HepG2 (cell line): Measurements from ENCODE around the gene DPP6. TPM values are rescaled to one million over a fixed set of nuclear protein-coding genes. Genes with fewer than 3 reads are reported as not detected.

ENCODE experiments used
- ATAC-seq: fragments of 200-7000 bp; cut with Tn5 transposase; 3 replicates; pipeline ENCODE4 v1.9.1; 2020; ENCODE audit warnings: mild to moderate bottlenecking, moderate library complexity
- BruUV-seq: library from RNA; stranded (reverse); fragments of 400-500 nt; replicated peaks from 2 replicates; lab custom pipeline; 2021; lab: Mats Ljungman, UMichigan
- CTCF ChIA-PET: fragments of 300-600 bp; formaldehyde crosslinking; extraction: SDS; loops from one replicate; lab custom pipeline; 2021; ENCODE audit warnings: low total read pairs, inconsistent platforms, low intra/inter-chr PET ratio; lab: Yijun Ruan, JAX
- POLR2A ChIA-PET: fragments of 350-600 bp; sonication (Branson Sonifier 250); formaldehyde crosslinking; loops from one replicate; lab custom pipeline; 2020; ENCODE audit warnings: antibody characterized with exemption, inconsistent platforms; lab: Yijun Ruan, JAX
- DNase-seq: peaks from one replicate; pipeline ENCODE4 v3.0.0-alpha.2; 2015; ENCODE audit warnings: low spot score
- FAIRE-seq: peaks from 3 replicates; lab custom pipeline; 2011; peaks lifted over from hg19 to GRCh38; lab: Jason Lieb, UNC
- H2AFZ ChIP-seq: one replicate; pipeline ENCODE4 v1.6.1; 2011; ENCODE audit warnings: low read length, inconsistent platforms
- H3K27ac ChIP-seq: fragments of 300-600 bp; 3 replicates; pipeline ENCODE4 v1.8.0; 2011; ENCODE audit warnings: mixed run types, mild to moderate bottlenecking, mixed read lengths, low read length, inconsistent platforms; ENCODE audit not compliant: insufficient read depth; ENCODE audit errors: extremely low read length
- H3K27me3 ChIP-seq, 2 experiments: fragments of 200-600 bp in 1 of 2; 2 replicates in 1 of 2; 3 replicates in 1 of 2; pipeline versions ENCODE4 v1.6.0 to v1.8.0; 2011; ENCODE audit warnings: low read length in 2 of 2, mild to moderate bottlenecking in 2 of 2, moderate library complexity in 2 of 2, inconsistent platforms in 1 of 2; ENCODE audit not compliant: insufficient read depth in 2 of 2, control insufficient read depth in 1 of 2
- H3K36me3 ChIP-seq, 2 experiments: fragments of 200-600 bp in 1 of 2; replicated peaks in 1 of 2; 2 replicates in 1 of 2; 3 replicates in 1 of 2; pipeline versions ENCODE4 v1.5.1 to v1.8.0; 2011; ENCODE audit warnings: low read length in 2 of 2, inconsistent platforms in 1 of 2; ENCODE audit not compliant: insufficient read depth in 2 of 2, control insufficient read depth in 1 of 2
- H3K4me1 ChIP-seq: 2 replicates; pipeline ENCODE4 v1.5.1; 2012; ENCODE audit warnings: low read length, inconsistent platforms; ENCODE audit not compliant: insufficient read depth
- H3K4me2 ChIP-seq: 2 replicates; pipeline ENCODE4 v1.6.0; 2011; ENCODE audit warnings: low read depth, low read length, inconsistent platforms
- H3K4me3 ChIP-seq, 3 experiments: fragments of 200-600 bp in 1 of 3; sonication (generic), shearing (Covaris generic) in 1 of 3; replicated peaks in 1 of 3; 2 replicates each; pipeline ENCODE4 v1.5.1; 2011 to 2016; ENCODE audit warnings: low read length in 3 of 3, inconsistent platforms in 2 of 3, low read depth in 2 of 3, mild to moderate bottlenecking in 2 of 3, control low read depth in 1 of 3, mixed read lengths in 1 of 3; ENCODE audit not compliant: insufficient read depth in 1 of 3
- H3K79me2 ChIP-seq: one replicate; pipeline ENCODE4 v1.6.1; 2011; ENCODE audit warnings: low read length, inconsistent platforms; ENCODE audit not compliant: insufficient read depth
- H3K9ac ChIP-seq: 2 replicates; pipeline ENCODE4 v1.6.0; 2011; ENCODE audit warnings: mild to moderate bottlenecking, low read depth, low read length, inconsistent platforms; ENCODE audit not compliant: insufficient read depth
- H3K9me3 ChIP-seq: 2 replicates; pipeline ENCODE4 v1.5.1; 2012; ENCODE audit warnings: mild to moderate bottlenecking, low read length
- H4K20me1 ChIP-seq: 2 replicates; pipeline ENCODE4 v1.6.0; 2011; ENCODE audit warnings: inconsistent platforms, mild to moderate bottlenecking, low read length, moderate library complexity; ENCODE audit not compliant: insufficient read depth
- EZH2 ChIP-seq: conservative IDR thresholded peaks from 2 replicates; pipeline ENCODE4 v1.6.1; 2012; ENCODE audit warnings: mild to moderate bottlenecking, low read depth, low read length, moderate library complexity
- FOXM1 ChIP-seq: sonication (generic); formaldehyde crosslinking; IDR thresholded peaks from 2 replicates; pipeline ENCODE4 v1.5.0; 2020; ENCODE audit warnings: missing genetic modification reagents
- GABPA ChIP-seq, 2 experiments: IDR thresholded peaks; 2 replicates each; pipeline ENCODE4 v1.6.1; 2011 to 2016; ENCODE audit warnings: low read depth in 2 of 2, low read length in 1 of 2, missing biosample characterization in 1 of 2, missing genetic modification characterization in 1 of 2
- JDP2 ChIP-seq: sonication (generic); formaldehyde crosslinking; IDR thresholded peaks from 2 replicates; pipeline ENCODE4 v1.8.1; 2022; ENCODE audit warnings: missing genetic modification reagents, borderline replicate concordance
- YY1 ChIP-seq: IDR thresholded peaks from 2 replicates; pipeline ENCODE4 v1.6.1; 2011; ENCODE audit warnings: low read length, low read depth, moderate library complexity, mild to moderate bottlenecking; ENCODE audit not compliant: insufficient read depth, insufficient replicate concordance
- ZBTB7A ChIP-seq: sonication (generic); formaldehyde crosslinking; IDR thresholded peaks from 2 replicates; pipeline ENCODE4 v1.8.0; 2022; ENCODE audit warnings: mild to moderate bottlenecking, missing genetic modification reagents
- ZC3H4 ChIP-seq: sonication (generic); formaldehyde crosslinking; IDR thresholded peaks from 2 replicates; pipeline ENCODE4 v1.4.0; 2020; ENCODE audit warnings: missing genetic modification reagents, borderline replicate concordance
- ZNF354B ChIP-seq: sonication (generic); formaldehyde crosslinking; IDR thresholded peaks from 2 replicates; pipeline ENCODE4 v1.8.0; 2022; ENCODE audit warnings: mild to moderate bottlenecking, missing genetic modification reagents
- ZNF382 ChIP-seq: sonication (generic); formaldehyde crosslinking; IDR thresholded peaks from 2 replicates; pipeline ENCODE4 v1.5.0; 2020; ENCODE audit warnings: missing genetic modification reagents, mild to moderate bottlenecking, borderline replicate concordance
- WGBS: methylation state at CpG from one replicate; pipeline ENCODE4 v1.1.6; 2017; ENCODE audit warnings: low lambda C conversion rate; 5-methylcytosine and 5-hydroxymethylcytosine counted together
- in situ Hi-C: cut with HindIII; loops from 2 replicates; pipeline ENCODE4 v1.10.0; 2017; ENCODE audit warnings: low pct_unique_long_range_greater_than_20kb; ENCODE audit not compliant: extremely low pct_ligation_motif_present
- intact Hi-C: fragments of 100-400 bp; cut with micrococcal nuclease; formaldehyde crosslinking; loops from one replicate; pipeline ENCODE4 v1.10.0; 2022; ENCODE audit not compliant: unreplicated experiment
- polyA plus RNA-seq, 8 experiments: library from polyadenylated mRNA; depleted of rRNA in 3 of 8; stranded (reverse) in 7 of 8; unstranded in 1 of 8; fragments of >200 nt; fragmentation: Illumina TruSeq in 4 of 8; extraction: Trizol in 4 of 8; gene quantifications; 2 replicates each; pipeline versions ENCODE4 v1.2.1 to v1.2.3, GENCODE V29; 2011 to 2016; ENCODE audit warnings: low read depth in 4 of 8, missing spikeins in 1 of 8, mixed read lengths in 1 of 8; ENCODE audit not compliant: insufficient read depth in 1 of 8
- total RNA-seq, 5 experiments: library from RNA; depleted of rRNA; stranded (reverse); fragments of >200 nt; fragmentation: Illumina TruSeq; extraction: Trizol; gene quantifications; 2 replicates each; pipeline ENCODE4 v1.2.3, GENCODE V29; 2016; ENCODE audit warnings: low read depth in 1 of 5
- TF ChIP-seq, protein P1 (sequence below): IDR thresholded peaks from 2 replicates; pipeline ENCODE4 v1.6.1; 2018; ENCODE audit warnings: missing genetic modification reagents, mild to moderate bottlenecking, missing compliant biosample characterization
- TF ChIP-seq, protein P2 (sequence below): sonication (generic); formaldehyde crosslinking; IDR thresholded peaks from 2 replicates; pipeline ENCODE4 v1.5.1; 2020; ENCODE audit warnings: mild to moderate bottlenecking, missing genetic modification reagents, borderline replicate concordance

DPP6 gene
- total and polyA plus RNA-seq, 2 of the 13 experiments (the other 11 are each of a cell fraction or from before 2014, with no cell fraction given): not detected

DNA sequence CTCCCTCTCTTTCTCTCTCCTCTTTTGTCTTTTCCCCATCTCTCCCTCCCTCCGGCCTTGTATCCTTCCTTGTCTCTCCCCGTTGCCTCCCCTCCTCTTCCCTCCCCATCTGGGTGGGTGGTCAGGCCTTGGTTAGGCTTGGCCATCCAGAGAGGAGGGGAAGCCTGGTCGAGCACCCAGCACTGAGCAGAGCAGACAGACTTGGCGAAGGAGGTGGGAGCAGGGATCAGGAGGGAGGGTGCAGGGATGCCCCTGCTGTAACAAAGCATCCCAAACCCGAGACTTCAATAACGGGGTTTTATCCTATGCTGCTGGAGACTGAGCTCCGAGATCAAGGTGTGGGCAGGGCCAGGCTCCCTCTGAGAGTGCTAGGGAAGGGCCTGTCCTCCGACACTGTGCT, 853.4 kb downstream of the DPP6 start:
- no peak for FAIRE-seq
- H4K20me1 ChIP-seq: no peaks in the 10 kb centered on the region
- H3K27ac ChIP-seq: no peak overlapping the region
- ChIA-PET CTCF (no interaction called here), POLR2A (no interaction called here)
- H3K9me3 ChIP-seq: peaks cover 3% of the 10 kb centered on the region
- H3K36me3 ChIP-seq: no peaks in the 10 kb centered on the region
- no peak overlapping the region for H3K9ac ChIP-seq
- in situ Hi-C loops: no loop called here
- H2AFZ ChIP-seq: no peak overlapping the region
- ATAC-seq: no peak
- H3K4me3 ChIP-seq: no peak overlapping the region
- H3K27me3 ChIP-seq: peaks cover 0 to 45% of the 10 kb centered on the region in 2 experiments; a peak in 4 of 5 replicates
- no peak for DNase-seq
- peaks cover 12% of the 10 kb centered on the region for H3K4me1 ChIP-seq
- no TSS peak for BruUV-seq
- no peaks in the 10 kb centered on the region for H3K79me2 ChIP-seq
- TF ChIP-seq YY1 (no peak), FOXM1 (CRISPR knock-in tag) (no peak), ZNF354B (CRISPR knock-in tag) (no peak), EZH2 (no peak)
- TF ChIP-seq, protein P1, sequence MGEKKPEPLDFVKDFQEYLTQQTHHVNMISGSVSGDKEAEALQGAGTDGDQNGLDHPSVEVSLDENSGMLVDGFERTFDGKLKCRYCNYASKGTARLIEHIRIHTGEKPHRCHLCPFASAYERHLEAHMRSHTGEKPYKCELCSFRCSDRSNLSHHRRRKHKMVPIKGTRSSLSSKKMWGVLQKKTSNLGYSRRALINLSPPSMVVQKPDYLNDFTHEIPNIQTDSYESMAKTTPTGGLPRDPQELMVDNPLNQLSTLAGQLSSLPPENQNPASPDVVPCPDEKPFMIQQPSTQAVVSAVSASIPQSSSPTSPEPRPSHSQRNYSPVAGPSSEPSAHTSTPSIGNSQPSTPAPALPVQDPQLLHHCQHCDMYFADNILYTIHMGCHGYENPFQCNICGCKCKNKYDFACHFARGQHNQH (CRISPR knock-in tag): no peak
- TF ChIP-seq, protein P2, sequence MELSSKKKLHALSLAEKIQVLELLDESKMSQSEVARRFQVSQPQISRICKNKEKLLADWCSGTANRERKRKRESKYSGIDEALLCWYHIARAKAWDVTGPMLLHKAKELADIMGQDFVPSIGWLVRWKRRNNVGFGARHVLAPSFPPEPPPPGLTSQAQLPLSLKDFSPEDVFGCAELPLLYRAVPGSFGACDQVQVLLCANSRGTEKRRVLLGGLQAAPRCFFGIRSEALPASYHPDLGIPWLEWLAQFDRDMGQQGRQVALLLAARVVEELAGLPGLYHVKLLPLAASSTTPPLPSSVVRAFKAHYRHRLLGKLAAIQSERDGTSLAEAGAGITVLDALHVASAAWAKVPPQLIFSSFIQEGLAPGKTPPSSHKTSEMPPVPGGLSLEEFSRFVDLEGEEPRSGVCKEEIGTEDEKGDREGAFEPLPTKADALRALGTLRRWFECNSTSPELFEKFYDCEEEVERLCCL: no peak
- 20% methylated on average over 7 of the region's 8 CpGs for WGBS
- H3K4me2 ChIP-seq: no peak overlapping the region
- intact Hi-C loops: no loop called here

DNA sequence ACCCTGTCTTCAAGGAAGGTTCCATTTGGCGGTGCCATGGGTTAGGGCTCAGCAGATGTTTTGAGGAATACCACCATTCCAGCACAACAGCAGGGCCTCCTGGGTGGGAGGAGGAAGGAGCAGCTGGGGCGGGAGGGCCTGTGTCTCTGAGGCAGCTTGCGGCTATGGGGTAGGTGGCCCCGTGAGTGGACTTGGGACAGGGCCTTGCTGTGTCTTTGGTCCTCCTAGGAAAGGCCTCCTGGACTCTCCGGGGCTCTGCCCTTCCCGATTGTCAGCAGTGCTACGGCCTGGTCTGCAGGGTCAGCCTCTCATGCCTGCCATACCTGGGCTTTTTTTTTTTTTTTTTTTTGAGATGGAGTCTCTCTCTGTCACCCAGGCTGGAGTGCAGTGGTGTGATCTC, 854.0 kb downstream of the DPP6 start:
- intact Hi-C loops: no loop called here
- FAIRE-seq: no peak

More for the DNA sequence above, 854.0 kb downstream of the DPP6 start:
- 26% methylated on average over 3 of the region's 7 CpGs for WGBS
- Histone ChIP-seq H3K9me3 (peaks cover 9% of the 10 kb centered on the region), H3K27ac (no peak overlapping the region), H3K4me1 (peaks cover 12% of the 10 kb centered on the region), H2AFZ (no peak overlapping the region), H3K4me3 (no peak overlapping the region), H3K4me2 (no peak overlapping the region), H3K36me3 (no peaks in the 10 kb centered on the region), H4K20me1 (no peaks in the 10 kb centered on the region), H3K79me2 (no peaks in the 10 kb centered on the region), H3K27me3 (peaks cover 0 to 39% of the 10 kb centered on the region in 2 experiments; a peak in 4 of 5 replicates), H3K9ac (no peak overlapping the region)
- ChIA-PET POLR2A (no interaction called here), CTCF (no interaction called here)
- no peak for ATAC-seq
- BruUV-seq: no TSS peak
- no peak for TF ChIP-seq JDP2 (CRISPR knock-in tag)
- TF ChIP-seq ZBTB7A (CRISPR knock-in tag): no peak
- TF ChIP-seq ZNF382 (CRISPR knock-in tag): no peak
- TF ChIP-seq GABPA (IDR thresholded peaks at IDR 0.05; ENCODE audit: low read depth, low read length): no peak
- TF ChIP-seq GABPA (CRISPR knock-in tag; IDR thresholded peaks at IDR 0.05; ENCODE audit: low read depth): no peak
- TF ChIP-seq ZC3H4: no peak
- DNase-seq: no peak
- in situ Hi-C loops: no loop called here
